Measurements from ENCODE around the gene ARFRP1.

- TF ChIP-seq CTCF (IDR thresholded peaks at IDR 0.05) (no peak), POLR2A (IDR thresholded peaks at IDR 0.05) (no peak)
Measured at GRCh38 chr20:63653974-63654668, 53.7 kb downstream of the ARFRP1 start.

Data from stomach (tissue), 4 donors.